Non-pigmented ciliary epithelial cell (primary cell): Measurements from ENCODE around the gene LRTM2.

Source experiments
- DNase-seq: peaks from one replicate; pipeline ENCODE4 v3.0.0-alpha.2; 2010; ENCODE audit warnings: low read depth

The LRTM2 gene

DNA sequence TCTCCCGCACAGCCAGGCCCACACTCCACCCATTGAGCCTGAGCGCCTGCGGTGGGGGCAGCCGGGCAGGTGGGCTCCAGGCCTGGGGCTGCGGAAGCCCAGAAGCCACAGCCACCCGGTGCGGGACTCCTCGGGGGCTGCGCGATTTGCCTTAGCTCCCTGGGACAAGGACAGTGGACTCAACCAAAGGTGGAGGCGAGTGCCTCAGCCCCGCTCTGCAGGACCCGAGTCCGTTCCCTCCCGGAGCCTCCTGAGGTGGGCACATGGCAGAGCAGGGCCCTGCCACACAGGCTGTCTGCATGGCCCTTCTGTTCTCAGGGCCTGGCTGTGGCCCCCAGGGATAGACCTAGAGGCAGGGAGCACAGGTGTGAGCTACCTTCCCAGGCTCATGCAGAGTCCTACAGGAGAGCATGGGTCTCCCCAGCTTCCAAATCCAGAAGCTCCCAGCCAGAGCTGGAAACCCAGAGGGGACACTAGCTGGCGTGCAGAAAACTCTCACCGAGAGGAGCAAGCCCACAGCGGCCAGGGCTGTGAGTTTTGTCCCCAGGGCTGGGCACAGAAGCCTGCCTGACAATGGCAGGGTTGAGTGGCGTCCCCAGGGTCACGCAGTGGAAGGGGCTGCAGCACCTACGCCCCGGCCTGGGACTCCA is 22.2 kb upstream of the LRTM2 start:
- no peak for DNase-seq

DNA sequence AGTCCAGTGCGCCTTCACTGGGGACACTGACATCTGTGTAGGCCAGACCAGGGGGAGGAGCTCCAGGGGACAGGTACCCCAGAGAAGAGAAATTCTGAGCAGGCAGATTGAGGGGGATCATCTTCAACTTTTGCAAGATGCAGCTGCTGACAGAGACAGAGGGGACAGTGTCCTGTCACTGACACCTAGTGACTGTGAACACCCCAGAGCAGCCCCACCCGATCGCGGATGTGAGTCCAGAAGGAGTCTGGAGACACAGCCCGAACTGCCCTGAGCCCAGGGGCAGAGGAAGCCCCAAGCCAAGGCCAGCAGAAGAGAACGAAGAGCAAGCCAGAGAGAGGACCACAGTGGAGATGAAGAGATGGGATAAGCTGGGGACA is 21.7 kb upstream of the LRTM2 start:
- DNase-seq = no peak

DNA sequence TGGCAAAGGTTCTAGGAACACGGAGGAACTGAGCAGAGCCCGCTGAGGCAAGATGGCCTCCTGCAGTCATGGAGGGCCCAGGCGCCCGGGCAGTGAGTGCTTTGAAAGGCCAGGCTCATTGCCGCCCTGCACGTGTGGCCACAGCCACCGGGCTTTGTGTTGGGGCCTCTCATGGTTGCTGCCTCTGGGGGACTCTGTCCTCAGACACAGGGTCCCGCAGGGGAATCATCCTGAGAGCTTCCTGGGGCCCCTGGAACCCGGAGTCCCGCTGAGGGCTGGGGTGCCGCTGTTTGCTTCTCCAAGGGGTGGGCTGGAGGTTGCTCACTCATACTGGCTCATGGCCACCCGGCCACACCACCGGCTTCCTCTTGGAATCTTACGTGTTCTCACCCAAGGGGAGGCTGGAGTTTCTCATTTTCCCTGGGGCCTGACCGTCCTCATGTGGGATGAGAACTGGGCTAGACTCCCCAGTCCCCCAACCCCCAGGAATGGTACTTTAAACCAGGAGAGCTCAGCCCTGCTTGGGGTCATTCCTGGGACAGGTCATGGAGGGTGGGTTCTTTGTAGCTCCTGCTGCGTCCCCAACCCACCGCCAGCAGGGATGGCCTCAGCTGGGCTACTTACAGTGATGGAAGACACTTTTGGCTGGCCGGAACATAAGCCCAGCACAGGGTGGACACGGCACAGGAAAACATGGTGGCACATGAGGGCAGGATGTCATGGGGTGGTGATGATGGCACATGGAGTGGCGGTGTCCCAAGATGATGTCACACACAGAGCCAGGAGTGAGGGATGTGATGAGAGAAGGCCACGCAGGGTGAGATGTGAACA is 21.1 kb upstream of the LRTM2 start:
- no peak for DNase-seq

DNA sequence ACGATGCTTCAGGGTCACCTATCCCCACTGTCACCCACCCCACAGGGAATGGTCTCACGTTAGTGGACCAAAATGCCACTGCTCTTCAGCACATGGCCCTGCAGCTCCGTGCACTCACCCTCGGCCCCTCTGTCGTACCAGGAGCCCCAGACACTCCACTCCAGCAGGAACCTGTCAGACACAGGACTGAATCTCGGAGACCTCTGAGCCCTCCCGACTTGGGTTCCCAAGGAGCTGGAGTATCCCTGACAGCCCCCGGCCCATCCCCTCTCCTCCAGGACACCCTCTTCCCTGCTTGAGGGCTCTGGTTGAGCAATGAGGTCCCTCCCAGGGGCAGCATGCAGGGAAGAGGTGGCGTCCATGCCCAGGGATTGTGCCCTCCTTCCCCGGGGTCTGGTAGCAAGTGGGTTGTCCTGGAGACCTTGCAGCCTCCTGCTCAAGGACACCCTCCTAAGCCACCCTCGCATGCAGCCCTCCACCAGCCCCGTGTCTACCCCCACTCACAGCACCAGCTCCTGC is 20.4 kb upstream of the LRTM2 start:
- DNase-seq = no peak

GRCh38 chr12:1800401-1801302 is 19.7 kb upstream of the LRTM2 start:
- no peak for DNase-seq

DNA sequence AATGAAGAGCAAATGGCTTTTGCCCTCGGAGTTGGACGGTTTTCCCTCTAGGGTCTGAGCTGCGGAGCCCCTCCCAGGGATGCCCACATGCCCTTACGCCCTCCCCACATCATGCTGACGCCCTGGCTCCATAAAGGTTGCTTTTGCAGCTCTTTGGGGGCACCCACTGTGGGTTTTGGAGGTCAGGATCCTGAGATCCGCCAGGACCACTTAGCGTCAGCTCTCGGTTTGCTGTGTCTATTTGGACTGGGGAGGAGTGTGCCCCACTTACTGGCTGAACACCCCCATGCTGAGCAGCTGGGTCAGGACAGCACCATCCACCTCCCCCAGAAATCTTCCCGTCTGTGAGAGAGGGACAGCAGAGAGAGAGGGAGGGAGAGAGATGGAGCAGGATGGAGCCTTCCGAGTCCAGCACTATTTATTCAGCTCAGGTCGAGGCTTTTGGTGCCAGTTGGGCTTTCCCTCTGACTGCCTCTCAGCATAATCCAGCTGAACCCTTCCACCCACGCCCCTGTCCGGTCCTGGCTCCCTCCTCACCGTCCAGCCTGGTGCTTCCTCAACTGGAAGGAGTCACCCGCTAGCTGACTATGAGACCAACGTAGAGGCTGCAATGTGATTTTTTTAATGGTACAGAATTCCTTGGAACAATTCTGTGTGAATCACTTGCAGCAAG is 18.9 kb upstream of the LRTM2 start:
- no peak for DNase-seq

- no peak for DNase-seq
These were observed 16.6 kb upstream of the LRTM2 start for GRCh38 chr12:1803736-1804135.

GRCh38 chr12:1804545-1805332 is 15.6 kb upstream of the LRTM2 start:
- no peak for DNase-seq

- no peak for DNase-seq
These were observed 14.8 kb upstream of the LRTM2 start for GRCh38 chr12:1805441-1806081.

- no peak for DNase-seq
These were observed 13.9 kb upstream of the LRTM2 start for GRCh38 chr12:1806301-1807086.

GRCh38 chr12:1807087-1807860 is 13.1 kb upstream of the LRTM2 start:
- no peak for DNase-seq

- DNase-seq = no peak
These were observed 12.1 kb upstream of the LRTM2 start for GRCh38 chr12:1808036-1808797.

GRCh38 chr12:1808798-1809480 is 11.4 kb upstream of the LRTM2 start:
- no peak for DNase-seq

GRCh38 chr12:1809591-1810190 is 10.7 kb upstream of the LRTM2 start:
- no peak for DNase-seq

- no peak for DNase-seq
These were observed 10.0 kb upstream of the LRTM2 start for GRCh38 chr12:1810201-1810930.

- no peak for DNase-seq
These were observed 9.5 kb upstream of the LRTM2 start for GRCh38 chr12:1810931-1811280.
